HG02678 (cell line): ENCODE results near the gene C15orf39.
A peak's percentile ranks its signal among the peaks of the same experiment; 100 is the strongest.
"Not testable (repeated sequence)": the region's sequence is repeated elsewhere in the genome, so short reads cannot be mapped to it uniquely, and the experiment has no call there.

Experiments used
- ATAC-seq: cut with Tn5 transposase; IDR thresholded peaks from one replicate; pipeline ENCODE4 v1.9.1; 2021; ENCODE audit warnings: mild to moderate bottlenecking, moderate library complexity; ENCODE audit not compliant: unreplicated experiment

C15orf39 gene

DNA sequence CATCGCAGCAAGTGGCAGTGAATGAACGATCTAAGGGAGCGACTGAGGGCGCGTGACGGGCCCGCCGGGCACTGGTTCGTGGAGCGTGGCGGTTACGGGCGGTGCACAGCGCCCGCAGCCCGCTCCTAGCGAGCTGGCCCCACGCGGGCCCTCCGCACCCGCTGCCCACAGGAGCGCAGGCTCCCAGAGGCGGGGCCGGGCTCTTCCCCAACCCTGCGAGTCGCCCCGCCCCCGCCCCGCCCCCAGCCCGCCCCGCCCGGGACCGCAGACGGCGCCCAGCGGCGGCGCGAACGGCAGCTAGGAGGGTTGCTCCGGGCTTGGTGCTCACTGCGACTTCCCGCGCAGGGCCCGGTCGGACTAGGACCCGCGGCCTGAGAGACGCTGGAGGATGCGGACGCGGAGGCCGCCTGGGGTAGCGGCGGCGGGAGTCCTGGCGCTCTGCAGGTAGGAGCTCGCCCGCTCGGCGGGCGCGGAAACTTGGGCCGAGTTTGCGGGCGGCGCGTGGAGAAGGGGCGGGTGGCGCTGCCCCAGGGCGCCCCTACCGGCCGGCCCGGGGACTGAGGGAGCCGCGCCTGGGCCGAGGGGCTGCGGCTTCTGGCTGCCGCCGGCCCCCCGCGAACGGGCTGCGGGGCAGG is at the start of gene C15orf39:
Gene C15orf39 (plus strand): TSS at position 267 of the 635 bp plus-strand sequence. CDS start 4,167 bp downstream, outside the sequence.
- ATAC-seq, result peak; percentile 45

DNA sequence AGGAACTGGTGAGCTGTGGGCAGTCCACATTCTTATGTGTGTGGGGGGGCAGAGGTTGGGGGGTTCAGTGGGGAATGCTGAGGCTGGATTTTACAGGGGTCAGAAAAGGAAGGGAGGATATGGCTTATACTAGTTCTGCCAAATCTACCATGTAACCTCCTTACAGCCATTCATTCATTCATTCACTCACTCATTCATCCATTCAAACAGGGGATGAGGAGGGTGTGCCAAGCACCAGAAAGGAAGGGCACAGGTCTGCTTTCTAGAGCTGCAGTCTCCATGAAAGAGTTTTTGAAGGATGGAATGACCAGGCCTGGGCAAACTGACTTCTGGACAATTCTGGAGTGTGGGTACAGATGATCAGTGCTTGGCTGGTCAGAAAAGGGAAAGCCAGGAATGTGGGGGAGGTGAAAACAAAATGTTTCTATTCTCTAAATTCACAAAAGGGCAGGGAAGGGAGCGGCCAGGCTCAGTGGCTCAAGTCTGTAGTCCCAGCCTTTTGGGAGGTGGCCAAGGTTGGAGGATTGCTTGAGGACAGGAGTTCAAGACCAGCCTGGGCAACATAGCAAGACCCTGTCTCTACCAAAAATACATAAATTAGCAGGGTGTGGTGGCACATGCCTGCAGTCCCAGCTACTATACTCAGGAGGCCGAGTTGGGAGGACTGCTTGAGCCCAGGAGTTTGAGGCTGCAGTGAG is 49.2 kb upstream of the C15orf39 start:
- ATAC-seq, result no peak

DNA sequence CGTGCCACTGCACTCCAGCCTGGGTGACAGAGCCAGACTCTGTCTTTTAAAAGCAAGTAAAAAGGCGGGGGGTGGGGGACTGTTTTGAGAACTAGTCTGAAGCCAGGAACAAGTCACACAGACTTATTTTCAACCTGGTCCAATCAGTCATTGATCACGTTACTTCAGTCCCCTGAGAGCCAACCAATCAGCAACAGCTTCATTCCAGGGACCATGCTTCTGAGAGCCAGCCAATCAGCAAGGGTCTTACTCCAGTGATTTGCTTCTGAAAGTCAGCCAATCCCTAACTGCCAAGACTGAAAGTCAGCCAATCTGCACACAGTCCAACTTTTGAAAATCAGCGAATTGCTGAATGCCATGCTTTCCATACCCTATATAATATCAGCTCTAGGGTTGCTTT is 48.6 kb upstream of the C15orf39 start:
- ATAC-seq, result no peak

DNA sequence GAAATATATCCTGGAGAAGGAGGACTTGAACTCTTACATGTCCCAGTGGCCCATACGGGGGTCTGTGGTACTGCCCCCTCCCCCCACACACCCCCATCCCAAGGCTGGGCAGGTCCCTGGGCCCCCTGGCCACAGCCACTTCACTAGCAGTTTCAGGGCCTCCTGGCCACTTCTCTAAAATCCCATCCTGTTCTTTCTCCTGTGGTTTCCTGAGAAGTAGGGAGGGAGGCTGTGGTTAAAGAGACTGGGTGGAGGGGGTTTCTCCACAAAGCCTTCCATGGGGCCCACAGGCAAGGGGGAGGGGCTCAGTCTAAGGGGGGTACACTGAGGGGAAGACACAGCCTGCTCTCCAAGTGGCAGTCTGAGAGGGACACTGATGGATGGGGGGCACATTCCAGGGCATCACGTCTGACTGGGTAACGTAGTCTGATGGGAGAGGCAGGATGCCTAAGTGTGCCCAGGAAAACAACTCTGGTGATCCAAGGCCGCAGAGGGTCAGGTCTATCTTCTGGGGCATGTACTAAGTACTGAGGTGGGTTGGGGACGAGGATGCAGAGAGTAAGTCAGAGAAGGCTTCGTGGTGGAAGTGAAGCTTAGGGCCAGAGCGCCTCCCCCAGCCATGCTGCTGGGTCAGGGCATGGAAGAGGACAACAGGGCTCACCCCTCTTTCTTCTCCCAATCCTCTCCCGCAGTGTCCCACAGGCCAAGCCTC is 48.0 kb upstream of the C15orf39 start:
- ATAC-seq, result no peak

DNA sequence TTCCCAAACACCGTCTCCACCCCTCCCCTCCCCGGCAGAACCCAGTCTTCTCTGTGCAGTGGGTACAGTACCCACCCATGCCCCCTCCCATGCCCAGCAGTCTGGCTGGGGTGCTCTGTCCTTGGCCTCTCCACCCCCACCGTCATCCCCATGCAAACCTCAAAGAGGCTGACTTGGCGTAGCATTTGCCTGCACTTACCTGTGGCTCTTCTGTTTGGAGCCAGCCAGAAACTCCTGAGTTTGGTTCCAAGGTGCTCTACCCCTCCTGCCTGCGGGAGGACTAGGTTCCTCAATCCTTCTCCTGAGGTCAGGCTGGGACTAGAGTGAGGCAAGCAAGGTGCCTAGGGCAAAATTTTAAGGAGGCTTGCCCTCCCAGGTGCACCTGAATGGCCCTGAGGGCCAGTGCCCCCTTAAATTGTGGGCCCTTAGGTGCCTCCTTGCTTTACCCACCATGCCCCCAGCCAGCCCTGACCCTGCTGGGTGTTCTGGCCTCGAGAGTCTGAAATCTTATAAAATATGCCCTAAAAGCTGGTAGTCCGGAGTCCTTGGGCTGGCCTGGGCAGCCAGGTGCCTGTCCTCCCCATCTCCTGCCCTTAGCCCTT is 47.1 kb upstream of the C15orf39 start:
- ATAC-seq, result no peak

DNA sequence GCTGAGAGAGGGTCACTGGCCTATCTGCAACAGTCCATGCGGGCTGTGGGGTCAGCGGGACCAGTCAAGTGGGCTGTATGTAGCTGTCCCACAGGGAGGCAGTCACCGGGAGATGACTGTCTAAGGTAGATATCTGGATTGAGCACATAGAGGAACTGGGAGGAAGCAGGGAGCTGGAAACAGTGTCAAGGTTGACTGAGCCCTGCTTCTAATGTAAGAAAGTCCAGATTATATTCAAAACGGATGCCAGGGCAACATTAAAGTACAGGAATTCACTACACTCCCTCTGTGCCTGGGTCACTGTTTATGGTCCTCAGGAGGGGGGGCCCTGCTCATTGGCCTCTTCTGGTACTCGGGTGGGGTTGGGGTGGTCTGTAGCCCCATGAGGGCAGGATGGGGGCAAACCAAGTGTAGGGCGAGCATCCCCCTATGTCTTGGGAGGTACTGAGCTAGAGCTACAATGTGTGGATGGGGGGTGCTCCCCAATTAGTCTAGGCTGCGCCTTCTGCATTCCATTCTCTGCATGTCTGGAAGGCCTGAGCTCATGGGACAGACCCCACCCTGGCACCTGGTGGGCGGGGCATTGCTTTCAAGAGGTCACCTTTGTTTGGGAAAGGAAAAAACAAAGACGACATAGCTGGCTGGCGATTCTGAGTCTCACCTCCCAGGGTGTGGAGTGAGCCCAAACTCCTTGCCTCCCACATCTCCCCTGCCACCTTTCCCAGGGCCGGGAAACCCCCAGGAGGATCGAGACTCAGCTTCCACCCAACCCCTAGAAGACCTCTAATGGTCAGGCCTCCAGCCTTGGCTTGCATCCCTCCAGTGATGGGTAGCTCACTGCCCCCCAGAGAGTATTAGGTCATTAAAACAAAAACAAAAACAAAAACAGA is 45.1 kb upstream of the C15orf39 start:
- ATAC-seq, result no peak

DNA sequence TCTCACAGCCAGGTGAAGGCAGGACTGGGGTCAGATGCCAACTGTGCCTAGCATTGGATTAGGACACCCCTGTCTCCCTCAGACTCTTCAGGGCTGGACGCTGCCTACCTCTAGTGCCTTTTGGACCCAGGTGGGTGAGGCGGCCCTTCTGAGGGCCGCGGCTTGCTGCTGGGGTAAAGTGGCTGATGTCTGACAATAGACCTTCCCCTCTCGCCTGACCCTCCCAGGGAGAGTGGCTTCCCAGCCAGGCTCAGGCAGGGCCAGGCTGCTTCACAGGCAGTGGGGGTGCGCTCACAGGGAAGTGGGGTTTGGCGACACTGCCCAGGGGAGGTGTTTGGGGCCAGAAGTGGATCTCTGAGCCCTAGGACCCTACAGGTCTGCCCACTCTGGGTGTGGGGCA is 43.3 kb upstream of the C15orf39 start:
- no peak for ATAC-seq

DNA sequence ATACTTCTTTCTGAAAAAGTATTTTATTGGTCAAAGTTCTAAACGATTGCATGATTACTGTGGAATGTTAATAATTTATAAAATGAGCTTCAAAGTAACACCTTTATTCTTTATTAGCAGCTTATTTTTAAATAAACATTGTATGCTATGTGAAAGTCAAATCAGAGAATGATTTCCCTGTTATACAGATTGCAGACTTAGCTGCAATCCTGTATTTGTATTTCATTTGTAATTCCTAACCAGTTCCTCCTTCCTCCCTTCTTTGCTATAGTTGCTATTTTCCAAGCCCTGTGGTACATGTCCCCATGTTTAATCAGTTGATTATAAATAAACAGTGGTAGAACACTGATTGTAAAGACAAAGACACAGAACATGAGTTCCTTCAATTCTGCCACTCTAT is 42.4 kb upstream of the C15orf39 start:
- ATAC-seq, result no peak

DNA sequence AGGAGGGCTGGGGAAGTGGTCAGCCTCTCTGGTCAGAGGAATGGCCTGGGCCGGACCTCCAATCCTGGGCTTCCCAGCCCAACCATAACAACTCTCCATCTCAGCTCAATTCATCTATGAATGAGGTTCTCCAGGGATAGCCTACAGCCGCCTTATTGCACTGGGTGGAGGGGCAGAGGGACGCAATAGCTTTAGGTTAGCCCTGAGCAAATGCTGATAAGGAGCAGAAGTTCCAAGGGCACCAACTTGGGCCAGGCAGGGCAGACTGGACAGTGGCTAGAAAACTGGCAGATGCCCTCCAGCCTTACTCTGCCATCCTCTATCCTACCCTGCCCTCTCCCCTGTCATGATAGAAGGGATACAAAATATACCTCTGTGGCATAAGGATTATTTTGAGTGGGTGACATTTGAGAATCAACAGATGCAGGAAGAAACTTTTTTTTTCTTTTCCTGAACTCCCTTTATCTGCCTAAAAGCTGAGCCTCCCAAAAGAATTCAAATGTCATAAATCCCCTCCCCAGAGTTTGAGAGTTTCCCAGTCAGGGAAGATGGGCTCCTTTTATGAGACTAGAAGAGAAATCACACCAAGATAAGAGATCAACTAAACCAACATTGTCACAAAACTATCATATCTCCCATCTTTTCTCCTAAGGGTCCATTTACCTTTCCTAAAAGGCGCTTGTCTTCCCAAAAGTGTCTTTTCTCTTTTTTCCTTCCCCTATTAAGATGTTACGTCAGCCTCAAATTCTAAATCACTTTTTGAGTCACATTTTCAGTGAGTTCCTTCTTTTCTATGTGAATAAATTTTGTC is 40.4 kb upstream of the C15orf39 start:
- ATAC-seq, result no peak

DNA sequence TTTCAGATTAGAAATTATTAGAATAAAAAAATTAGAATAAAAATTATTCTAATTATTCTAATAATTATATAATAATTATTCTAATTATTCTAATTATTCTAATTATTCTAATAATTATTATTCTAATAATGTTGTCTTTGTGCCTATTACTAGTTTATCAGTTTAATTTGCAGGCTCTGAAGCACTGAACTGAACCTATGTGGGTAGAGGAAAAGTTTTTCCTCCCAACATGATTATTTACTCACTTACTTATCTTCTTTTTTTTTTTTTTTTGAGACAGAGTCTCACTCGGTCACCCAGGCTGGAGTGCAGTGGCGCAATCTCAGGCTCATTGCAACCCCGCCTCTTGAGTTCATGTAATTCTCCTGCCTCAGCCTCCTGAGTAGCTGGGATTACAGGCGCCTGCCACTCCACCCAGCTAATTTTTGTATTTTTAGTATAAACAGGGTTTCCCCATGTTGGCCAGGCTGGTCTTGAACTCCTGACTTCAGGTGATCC is 39.7 kb upstream of the C15orf39 start:
- no peak for ATAC-seq

DNA sequence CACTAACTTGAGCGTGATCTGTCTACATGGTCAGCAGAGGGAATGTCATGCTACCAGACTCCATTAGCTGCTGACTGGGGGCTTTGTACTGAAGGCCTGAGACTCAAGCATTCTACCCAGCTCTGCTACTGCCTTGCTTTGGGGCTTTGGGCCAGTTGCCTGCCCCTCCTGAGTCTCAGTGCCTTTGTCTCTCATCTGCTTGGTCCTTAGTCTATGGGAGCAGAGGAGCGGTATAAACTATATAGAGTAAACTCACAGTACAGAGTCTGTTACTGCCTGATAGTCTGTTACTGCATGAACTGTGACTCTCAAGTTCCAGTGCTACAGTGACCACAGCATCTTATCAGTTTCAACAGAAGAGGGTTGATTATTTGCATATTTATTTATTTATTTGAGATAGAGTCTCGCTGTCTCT is 38.5 kb upstream of the C15orf39 start:
- no peak for ATAC-seq

DNA sequence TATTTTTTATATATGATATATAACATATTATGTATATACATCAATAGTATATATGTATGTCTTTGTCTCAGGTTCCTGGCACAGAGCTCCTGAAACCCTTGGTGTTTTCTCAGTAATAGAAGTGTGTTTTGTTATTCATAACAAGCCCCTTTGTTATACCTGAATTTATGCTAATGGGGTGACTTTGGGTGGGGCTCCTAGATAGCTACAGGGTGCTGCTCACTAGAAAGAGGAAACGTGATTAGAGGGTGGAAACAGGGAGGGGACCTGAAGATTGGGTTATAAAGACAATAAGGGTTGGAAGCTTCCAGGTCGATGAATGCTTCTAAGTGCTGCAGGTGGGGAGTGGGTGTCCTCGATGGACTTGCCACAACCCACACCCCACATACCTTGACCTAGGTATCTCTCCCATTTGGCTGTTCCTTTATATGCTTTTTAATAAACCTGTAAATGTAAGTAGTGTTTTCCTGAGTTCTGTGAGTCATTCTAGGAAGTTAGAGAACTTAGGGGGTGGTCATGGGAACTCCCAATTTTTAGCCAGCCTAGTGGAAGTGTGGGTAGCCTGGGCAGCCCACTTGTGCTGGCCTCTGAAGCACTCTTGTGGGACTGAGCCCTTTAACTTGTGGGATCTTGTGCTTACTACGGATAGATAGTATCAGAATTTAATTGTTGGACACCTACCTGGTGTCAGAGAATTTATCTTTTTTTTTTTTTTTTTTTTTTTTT is 36.9 kb upstream of the C15orf39 start:
- ATAC-seq, result no peak

DNA sequence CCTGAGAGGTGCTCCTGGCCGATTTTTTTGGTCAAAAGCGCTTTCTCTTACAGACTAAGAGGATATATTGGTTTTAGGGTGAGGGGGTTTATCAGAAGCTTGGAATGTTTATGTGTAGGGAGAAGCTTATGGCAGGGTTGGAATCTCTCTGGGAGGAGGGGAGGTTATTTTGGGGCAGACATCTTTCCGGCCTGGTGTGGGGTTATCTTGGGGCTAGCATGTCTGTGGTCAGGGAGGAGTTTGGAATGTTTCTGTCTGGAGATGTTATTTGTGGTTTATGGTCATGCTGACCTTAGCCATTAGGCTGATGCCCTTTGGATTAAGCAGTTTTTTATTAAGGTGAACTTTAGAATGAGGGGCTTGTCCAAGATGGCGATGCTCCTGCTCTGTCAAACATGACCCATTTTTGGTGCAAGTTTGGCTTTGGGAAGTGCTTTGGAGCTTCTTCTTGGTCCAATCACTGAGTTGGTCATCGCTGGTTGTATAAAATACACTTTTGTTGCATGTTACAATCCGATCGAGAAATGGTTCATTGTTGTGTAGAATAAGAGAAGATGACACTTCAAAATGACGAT is 35.1 kb upstream of the C15orf39 start:
- not testable (repeated sequence) for ATAC-seq

DNA sequence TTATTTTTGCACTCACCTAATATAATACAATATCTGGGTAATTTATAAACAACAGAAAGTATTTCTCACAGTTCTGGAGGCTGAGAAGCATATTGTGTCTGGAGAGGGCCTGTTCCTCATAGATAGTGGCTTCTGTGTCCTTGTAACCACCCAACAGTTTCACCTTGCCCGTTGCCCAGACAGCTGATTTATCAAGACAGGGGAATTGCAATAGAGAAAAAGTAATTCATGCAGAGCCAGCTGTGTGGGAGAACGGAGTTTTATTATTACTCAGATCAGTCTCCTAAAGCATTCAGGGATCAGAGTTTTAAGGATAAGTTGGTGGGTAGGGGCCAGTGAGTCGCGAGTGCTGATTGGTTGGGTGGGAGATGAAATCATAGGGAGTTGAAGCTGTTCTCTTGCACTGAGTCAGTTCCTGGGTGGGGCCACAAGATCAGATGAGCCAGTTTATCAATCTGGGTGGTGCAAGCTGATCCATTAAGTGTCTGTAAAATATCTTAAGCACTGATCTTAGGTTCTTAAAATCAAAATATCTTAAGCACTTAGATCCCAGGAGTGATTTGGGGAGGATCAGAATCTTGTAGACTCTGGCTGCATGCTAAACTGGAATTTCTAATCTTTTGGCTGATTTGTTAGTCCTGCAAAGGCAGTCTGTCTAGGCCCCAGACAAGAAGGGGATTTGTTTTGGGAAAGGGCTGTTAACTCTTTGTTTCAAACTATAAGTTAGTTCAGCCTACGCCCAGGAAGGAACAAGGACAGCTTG is 33.9 kb upstream of the C15orf39 start:
- no peak for ATAC-seq

DNA sequence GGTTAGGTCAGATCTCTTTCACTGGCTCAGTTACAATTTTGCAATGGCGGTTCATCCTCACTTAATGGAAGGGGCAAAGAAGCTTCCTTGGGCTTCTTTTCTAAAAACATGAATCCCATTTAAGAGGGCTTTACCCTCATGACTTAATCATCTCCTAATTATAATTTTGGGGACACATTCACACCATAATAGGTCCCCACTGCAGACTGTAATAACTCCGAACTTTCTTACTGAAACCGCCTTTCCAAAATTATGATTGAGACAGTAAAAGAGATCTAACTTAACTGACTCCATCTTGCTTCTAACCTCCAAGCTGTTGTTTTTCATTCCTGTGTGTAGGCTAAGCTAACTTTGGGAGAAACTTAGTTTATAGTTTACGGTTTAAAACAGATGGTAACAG is 33.3 kb upstream of the C15orf39 start:
- no peak for ATAC-seq

DNA sequence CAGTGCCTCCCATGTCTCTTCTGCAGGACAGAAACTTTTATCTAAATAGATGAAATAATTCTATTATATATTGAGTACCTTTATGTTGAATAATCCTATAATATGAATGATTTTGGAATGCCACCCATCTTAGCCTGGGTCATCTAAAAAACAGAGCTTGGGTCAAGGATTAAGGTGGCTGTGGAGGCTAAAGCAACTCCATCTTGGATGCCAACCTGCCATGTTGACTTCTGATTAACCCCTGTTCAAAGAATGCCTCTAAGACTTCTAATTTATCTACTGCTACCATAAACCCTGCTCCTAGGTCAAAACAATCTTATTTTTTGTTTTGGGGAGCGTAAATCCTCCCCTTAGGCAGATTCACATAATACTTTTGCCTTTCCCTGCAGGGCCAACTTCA is 31.5 kb upstream of the C15orf39 start:
- no peak for ATAC-seq

DNA sequence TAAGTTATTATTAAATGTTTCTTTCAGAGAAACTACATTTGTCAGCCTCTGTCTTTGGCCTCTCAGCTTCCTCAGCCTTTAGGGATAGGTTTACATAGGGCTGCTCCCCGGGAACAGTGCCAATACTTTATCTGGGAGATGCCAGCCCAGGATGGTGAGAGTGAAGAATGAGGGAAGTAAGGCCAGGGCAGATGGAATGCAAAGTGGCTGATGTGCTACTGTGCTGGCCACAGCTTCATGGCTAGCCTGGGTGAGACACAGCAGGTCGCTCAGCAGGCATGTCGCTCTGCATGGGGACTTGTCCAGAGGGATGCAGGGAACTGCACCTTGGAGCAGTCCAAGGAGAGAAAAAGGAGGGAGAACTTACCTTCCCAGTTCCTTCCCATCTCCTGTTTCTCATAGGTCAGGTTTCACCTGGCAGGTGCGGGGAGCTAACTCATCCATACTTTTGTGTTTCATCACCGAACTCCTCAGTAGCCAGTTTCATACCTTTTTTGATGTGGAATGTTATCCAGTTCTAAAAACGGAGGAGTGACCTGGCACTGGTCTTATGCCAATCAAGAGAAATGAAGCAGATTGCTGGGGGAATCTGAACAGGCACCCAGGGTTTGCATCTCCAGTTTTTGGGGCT is 30.9 kb upstream of the C15orf39 start:
- ATAC-seq, result no peak
